ENCODE data around the gene IKZF3.
"Not testable (repeated sequence)": the region's sequence is repeated elsewhere in the genome, so short reads cannot be mapped to it uniquely, and the experiment has no call there.

Gene IKZF3

DNA sequence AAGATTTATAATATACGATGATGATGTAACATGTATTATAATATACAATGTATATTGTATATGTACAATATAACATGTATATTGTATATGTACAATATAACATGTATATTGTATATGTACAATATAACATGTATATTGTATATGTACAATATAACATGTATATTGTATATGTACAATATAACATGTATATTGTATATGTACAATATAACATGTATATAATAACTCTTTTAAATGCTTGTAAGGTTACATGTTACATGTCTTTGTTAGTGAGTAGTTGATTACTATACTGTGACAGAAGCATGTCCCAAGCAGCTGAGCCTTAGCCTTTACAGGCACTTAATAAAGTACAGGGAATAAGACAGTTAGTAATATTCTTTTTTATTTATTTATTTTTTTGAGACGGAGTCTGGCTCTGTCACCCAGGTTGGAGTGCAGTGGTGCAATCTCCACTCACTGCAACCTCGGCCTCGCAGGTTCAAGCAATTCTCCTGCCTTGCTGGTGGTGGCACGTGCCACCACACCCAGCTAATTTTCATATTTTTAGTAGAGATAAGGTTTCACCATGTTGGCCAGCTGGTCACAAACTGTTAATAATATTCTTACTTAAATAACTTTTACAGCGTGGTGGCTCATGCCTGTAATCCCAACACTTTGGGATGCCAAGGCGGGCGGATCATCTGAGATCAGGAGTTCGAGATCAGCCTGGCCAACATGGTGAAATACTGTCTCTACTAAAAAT lies 8.0 kb downstream of the IKZF3 start:
- not testable (repeated sequence) for DNase-seq

DNA sequence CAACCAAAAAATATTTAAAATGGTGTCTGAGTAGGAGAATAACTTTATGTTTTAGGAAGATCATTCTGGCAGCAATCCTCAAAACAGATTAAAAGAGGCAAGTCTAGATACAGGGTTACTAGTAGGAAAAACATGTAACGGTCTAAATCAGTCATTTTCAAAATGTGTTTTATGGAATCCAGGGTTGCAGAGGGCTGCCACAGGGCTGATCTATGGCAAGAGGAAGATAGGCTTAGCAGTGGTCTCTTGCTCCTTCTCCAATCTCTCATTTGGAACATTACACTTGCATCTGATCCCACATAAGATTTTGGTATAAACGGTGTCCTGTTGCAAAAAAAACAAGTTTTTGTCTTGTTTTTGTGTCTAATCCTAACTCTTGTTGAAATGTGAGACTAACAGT lies 9.2 kb downstream of the IKZF3 start:
- DNase-seq: no peak

DNA sequence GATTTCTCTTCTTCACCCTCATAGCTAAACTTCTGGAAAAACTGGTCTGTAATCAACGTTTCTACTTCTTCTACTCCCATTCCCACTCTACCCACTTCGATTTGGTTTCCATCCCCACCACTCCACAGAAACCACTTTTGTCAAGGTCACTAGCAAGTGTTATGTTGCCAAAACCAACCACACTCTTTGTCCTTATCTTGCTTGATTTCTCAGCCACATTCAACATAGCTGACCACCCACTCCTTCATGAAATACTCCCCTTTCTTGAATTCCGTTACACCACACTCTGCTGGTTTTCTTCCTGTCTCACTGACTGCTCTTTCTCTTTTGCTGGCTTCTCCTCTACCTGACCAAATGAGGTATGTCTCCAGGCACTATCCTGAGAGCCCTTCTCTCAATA lies 11.9 kb downstream of the IKZF3 start:
- DNase-seq: no peak

DNA sequence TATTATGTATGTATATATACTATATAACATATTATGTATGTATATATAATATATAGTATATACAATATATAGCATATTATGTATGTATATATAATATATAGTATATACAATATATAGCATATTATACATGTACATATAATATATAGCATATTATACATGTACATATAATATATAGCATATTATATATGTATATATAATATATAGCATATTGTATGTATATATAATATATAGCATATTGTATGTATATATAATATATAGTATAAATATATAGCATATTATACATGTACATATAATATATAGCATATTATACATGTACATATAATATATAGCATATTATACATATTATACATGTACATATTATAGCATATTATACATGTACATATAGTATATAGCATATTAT lies 13.9 kb downstream of the IKZF3 start:
- not testable (repeated sequence) for DNase-seq

DNA sequence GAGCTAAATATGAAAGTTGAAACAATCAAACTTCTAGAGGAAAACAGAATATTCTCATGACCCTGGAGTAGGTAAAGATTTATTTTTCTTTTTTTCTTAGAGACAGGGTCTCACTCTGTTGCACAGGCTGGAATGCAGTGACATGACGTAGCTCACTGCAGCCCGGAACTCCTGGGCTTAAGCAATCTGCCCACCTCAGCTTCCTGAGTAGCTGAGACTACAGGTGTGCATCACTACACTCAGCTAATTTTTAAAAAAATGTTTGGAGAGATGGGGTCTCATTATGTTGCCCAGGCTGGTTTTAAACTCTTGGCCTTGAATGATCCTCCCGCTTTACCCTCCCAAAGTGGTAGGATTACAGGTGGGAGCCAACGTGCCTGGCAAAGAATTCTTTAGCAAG lies 15.5 kb downstream of the IKZF3 start:
- no peak for DNase-seq

DNA sequence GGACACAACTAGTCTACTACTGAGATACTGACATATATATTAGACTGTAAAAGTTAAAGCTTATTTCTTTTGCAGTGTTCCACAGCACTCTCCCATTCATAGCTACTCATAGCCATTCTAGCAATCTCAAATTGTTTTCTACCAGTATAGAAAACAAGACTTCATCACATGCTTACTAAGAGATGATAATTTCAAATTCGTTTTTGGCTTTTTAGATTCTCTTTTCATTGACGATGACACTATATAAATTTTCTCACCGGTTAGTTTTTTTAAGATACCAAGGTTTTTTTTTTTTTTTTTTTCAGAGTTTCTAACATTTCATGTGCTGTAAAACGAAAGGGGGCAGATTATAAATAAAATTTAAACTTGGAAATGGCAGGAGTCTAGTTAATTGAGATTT lies 17.9 kb downstream of the IKZF3 start:
- DNase-seq: no peak

DNA sequence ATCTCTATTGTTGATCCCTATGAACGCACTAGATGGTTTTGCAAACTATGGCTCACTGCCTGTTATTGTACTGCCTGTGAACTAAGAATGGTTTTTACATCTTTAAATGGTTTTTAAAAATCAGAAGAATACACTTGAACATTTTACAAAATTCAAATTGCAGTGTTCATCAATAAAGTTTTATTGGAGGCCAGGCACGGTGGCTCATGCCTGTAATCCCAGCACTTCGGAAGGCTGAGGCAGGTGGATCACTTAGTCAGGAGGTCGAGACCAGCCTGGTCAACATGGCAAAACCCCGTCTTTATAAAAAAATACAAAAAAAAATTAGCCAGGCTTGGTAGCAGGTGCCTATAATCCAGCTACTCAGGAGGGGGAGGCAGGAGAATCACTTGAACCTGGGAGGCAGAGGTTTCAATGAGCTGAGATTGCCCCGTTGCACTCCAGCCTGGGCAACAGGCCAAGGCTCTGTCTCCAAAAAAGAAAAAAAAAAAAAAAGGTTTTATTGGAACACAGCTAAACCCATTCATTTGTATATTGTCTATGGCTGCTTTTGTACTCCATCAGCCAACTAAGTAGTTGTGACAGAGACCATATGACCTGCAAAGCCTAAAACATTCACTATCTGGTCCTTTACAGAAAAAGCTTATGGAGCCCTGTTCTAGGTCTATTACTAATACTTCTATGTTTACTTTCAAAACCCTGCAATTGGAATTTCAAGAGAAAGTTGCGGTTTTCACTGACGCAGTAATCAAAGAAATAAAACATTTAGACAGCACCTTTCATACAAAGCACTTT lies 18.9 kb downstream of the IKZF3 start:
- DNase-seq: no peak

DNA sequence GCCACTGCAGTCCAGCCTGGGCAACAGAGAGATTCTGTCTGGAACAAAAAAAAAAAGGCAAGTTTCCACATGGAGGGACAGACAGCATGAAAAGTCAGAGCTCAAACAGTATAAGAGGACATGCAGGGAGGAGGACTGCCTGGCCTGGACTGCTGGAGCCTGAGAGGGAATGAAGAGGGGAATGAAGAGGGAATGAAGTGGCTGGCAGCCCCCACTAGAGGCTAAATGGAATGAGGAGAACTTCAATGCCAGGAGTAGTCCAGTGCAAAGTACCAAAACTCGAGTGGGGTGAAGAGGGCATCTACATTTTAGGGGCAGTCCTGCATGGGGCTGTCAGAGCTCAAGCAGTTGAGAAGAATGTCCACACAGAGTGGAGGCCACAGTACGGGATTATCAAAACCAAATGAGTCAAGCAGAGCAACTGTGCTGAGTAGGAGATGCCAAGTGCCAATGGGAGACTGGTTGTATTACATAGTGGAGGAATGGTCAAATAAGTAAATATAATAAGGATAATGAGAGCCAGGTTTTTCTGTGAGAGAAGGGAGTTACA lies 22.9 kb downstream of the IKZF3 start:
- DNase-seq: no peak

DNA sequence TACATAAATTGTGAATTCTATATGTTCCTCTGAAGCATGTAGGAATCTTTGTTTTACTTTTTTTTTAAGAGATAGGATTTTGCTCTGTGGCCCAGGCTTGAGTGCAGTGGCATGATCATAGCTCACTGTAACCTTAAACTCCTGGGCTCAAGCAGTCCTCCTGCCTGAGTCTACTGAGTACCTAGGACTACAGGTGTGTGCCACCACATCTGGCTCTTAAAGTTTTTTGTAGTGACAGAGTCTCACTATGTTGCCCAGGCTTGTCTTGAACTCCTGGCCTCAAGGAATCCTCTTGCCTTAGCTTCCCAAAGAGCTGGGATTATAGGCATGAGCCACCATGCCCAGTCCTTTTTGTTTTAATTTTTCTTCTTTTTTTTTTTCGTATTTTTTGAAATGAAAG lies 25.3 kb downstream of the IKZF3 start:
- no peak for DNase-seq

DNA sequence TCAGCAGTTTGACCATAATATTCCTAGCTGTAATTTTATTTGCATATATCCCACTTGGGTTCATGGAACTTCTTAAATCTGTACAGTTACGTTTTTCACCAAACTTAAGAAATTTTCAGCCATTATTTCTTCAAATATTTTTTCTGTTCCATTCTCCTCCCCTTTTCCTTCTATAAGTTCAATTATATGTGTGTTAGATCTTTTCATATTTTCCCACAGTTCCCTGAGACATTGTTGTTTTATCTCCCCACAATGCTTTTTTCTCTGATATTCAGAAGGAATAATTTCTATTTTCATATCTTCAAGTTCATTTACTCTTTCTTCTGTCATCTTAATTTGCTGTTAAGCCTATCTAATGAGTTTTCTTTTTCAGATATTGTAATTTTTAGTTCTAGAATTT lies 26.1 kb downstream of the IKZF3 start:
- no peak for DNase-seq

DNA sequence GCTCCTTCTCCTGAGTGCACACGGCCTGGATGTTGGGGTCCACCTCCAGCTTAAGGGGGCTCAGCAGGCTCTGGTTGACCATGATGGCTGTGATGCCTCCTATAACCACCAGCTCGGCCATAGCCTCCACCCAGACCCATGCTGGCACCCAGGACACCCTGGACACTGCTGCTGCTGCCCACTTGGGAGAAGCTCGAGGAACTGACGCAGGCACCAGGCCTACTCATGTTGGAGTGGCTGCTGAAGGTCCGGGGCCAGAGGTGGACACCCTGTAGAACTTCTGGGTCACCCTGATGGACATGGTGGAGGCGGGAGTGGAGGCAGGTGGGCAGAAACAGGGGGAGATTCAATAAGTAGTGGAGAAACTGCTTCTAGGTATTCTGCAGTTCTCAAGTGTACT lies 28.0 kb downstream of the IKZF3 start:
- DNase-seq: no peak

DNA sequence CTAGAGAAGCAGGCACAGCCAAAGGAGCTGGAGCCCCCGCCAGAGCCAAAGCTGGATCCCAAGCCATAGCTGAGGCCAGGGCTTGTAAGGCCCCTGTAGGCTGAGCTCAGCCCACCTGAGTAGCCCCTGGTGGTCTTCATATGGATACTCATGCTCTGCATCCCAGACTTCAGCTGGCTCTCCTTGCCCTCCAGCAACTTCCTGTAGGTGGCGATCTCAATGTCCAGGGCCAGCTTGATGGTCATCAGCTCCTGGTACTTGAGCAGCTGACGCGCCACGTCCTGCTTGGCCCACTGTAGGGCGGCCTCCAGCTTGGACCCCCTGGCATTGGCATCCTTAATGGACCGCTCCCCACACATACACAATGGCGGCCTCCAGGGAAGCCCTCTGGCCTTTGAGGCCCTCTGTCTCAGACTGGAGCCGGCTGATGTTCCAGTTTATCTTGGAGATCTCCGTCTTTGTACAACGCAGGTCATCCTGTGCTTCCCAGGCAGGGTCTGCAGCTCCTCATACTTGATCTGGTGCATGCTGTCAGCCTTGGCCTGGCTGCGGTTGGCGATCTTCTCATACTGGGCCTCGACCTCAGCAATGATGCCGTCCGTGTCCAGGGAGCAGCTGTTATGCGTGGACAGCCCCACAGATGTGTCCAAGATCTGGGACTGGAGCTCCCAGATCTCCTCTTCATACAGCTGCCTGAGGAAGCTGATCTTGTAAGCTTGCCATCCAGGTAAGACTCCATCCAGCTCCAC lies 28.9 kb downstream of the IKZF3 start:
- no peak for DNase-seq

DNA sequence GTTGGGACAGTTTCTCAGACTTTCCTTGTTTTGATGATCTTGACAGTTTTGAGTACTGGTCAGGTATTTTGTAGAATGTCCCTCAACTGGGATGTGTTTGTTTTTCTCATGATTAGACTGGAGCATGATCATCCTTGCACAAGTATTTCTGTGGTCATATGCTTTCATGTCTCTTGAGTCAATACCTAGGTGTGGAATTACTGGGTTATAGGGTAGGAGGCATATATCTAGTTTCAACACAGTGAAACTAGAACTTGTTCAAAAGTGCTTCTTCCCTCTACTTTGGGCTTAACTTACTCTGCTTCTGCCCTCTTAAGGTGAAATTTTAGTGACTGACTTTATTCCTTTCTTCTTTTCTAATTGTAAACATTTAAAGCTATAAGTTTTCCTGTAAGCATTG lies 30.1 kb downstream of the IKZF3 start:
- no peak for DNase-seq

DNA sequence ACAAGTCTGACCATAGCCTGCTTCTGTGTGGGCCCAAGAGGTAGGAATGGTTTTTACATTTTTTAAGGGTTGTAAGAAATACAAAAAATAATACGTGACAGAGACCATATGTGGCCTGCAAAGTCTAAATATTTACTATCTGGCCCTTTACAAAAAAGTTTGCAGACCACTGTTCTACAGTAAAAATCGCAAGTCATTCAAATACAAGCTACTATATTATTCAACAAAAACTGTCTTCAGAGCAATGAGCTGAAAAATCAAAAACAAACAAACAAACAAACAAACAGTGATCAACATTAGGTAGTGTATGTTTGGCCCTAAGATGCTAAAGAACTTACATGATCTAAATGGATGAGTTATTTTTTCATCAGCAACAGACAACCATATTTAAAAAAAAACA lies 32.5 kb downstream of the IKZF3 start:
- no peak for DNase-seq

DNA sequence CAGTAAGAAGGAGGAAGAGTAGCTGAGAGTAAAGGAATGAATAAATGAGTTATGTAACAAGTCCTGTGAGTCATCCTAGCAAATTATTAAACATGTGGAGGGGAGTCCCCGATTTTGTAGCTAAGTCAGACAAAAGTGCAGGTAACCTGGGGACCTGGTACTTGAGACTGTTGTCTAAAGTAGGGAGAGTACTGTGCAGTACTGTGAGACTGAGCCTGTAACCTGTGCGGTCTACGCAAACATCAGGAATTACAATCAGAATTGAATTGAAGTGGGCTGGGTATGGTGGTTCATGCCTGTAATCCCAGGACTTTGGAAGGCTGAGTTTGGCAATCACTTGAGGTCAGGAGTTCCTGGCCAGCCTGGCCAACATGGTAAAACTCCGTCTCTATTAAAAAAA lies 35.7 kb downstream of the IKZF3 start:
- DNase-seq: no peak

DNA sequence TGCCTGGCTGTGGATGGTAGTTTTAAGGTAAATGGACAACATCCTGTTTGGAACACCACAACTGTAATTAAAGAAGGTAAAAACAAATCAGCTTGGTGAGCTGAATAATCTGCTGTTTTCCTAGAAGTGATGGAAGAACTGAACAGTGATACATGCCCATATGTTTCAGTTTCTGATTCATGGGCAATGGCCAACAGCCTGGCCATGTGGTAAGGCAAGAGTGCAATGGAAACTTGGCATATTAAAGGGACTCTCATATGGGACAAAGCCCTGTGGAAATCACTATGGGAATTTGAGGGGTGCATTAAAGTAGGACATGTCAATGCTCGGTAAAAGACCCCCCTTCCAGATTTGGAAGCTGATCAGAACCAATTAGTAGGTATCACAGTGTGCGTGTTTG lies 37.8 kb downstream of the IKZF3 start:
- no peak for DNase-seq

DNA sequence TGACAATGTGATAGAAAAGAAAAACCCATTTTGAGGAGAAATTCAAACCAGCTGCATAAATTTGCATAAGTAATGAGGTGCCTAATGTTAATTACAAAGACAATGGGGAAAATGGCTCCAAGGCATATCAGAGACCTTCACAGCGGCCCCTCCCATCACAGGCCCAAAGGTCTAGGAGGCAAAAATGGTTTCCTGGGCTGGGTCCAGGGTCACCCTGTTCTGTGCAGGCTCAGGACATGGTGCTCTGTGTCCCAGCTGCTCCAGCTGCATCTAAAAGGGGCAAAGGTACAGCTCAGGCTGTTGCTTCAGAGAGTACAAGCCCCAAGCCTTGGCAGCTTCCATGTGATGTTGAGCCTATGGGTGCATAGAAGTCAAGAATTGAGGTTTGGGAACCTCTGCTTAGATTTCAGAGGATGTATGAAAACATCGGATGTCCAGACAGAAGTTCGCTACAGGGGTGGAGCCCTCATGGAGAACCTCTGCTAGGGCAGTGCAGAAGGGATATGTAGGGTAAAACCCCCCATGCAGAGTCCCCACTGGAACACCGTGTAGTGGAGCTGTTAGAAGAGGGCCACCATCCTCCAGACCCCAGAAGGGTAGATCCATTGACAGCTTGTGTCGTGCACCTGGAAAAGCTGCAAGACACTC lies 40.6 kb downstream of the IKZF3 start:
- DNase-seq: no peak

DNA sequence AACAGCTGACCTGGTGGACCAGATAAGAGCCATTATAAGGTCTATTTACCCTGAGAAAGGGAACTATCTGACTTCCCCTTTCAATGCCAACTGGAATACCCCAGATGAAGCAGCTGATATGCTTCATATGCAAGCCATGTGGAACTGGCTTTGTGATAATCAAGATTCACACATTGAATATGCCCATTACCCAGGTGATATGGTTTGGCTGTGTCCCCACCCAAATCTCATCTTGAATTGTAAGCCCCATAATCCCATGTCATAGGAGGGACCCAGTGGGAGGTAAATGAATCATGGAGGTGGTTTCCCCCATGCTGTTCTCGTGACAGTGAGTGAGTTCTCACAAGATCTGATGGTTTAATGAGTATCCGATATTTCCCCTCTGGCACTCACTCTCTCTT lies 42.1 kb downstream of the IKZF3 start:
- no peak for DNase-seq

DNA sequence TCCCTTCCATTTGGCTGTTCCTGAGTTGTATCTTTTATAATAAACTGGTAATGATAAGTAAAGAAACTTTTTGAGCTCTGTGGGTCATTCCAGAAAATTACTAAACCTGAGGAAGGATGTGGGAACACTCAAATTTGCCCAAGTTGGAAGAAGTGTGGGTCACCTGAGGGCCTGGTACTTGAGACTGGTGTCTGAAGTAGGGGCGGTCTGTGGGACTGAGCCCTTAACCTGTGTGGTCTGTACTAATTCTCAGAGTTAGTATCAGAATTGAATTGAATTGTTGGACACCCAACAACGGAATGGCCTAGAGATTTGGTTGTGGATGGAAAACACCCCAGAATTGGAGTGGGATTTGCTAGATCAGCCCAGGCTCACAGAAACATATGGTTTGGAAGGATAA lies 43.1 kb downstream of the IKZF3 start:
- no peak for DNase-seq

DNA sequence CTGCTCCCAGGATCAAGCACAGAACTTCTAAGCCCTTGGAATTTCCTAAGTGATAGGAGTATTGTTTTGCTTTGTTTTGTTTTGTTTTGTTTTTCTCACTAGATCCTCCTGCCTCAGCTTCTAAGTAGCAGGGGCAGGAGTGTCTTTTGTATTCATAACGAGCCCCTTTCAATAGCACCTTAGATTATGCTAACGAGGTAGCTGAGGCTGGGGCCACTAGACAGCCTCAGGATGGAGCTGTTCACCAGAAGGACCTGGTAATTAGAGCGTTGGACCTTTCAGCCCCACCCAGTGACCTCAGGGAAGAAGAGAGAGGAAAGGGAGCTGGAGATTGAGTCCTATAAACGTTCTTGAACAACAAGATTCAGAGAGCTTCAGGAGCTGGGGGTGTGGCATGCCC lies 43.6 kb downstream of the IKZF3 start:
- no peak for DNase-seq

DNA sequence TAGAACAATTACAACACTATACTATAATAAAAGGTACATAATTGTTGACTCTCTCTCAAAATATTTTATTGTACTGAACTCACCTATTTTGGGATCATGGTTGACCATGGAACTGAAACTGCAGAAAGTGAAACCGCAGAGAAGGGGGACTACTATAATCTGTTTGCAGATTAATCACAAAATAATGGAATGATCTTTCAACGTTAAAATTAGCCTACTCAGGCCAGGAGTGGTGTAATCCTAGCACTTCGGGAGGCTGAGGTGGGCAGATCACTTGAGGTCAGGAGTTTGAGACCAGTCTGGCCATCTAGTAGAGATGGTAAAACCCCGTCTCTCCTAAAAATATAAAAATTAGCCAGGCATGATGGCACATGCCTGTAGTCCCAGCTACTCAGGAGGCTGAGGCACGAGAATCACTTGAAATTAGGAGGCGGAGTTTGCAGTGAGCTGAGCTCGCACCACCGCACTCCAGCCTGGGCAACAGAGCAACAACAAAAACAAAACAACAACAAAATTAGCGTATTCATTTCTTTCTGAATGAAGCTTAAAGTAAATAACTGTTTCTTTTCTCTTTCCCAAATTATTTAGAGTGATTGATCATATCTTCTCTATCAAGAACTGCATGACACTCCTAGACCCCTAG lies 45.6 kb downstream of the IKZF3 start:
- no peak for DNase-seq

DNA sequence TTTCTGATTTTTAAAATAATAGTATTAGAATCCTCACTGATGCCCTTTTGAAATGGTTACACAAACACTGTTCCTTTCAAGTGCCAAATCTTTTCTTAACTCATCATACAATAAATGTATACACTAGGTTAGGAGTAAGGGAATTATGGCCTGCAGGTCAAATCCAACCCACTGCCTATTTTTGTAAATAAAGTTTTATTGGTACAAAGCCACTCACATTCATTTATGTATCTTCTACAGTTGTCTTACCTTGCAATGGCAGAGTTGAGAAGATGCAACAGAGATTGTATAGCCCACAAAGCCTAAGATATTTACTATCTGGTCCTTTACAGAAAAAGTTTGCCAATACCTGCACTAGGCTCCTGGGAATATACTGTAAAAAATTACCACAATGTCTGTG lies 47.8 kb downstream of the IKZF3 start:
- DNase-seq: no peak

DNA sequence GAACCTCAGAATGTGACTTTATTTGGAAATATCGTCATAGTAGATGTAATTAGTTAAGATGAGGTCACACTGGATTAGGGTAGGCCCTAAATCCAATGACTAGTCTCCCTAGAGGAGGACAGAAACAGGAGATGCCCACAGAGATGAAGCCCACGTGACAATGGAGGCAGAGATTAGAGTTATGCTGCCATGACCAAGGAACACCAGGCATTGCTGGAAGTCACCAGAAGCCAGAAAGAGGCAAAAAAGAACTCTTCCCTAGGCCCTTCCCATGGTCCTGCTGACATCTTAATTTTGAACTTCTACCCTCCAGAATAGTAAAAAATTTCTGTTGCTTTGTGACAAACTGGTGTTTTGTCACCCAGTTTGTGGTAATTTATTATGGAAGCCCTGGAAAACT lies 49.6 kb downstream of the IKZF3 start:
- no peak for DNase-seq
